Effector memory CD8-positive, alpha-beta T cell (primary cell): ENCODE results near the gene TIFAB.

ENCODE experiments used
- ATAC-seq: fragments of 150-1000 bp; cut with Tn5 transposase; replicated peaks from 2 replicates; pipeline ENCODE4 v1.10.0; 2021; ENCODE audit warnings: mild to moderate bottlenecking, moderate library complexity
- DNase-seq, 3 experiments: peaks; one replicate each; pipeline ENCODE4 v3.0.0; 2021
- H3K27ac Mint-ChIP-seq, 2 donors: one replicate each; pipeline ENCODE4 v1.8.0; 2022; ENCODE audit warnings: mild to moderate bottlenecking in 2 of 2, mixed read lengths in 2 of 2, moderate library complexity in 2 of 2
- H3K27me3 Mint-ChIP-seq, 2 donors: one replicate each; pipeline ENCODE4 v1.8.0; 2022; ENCODE audit warnings: mixed read lengths in 2 of 2
- H3K36me3 Mint-ChIP-seq: one replicate; pipeline ENCODE4 v1.8.0; 2022; ENCODE audit warnings: mild to moderate bottlenecking, moderate library complexity, mixed read lengths; ENCODE audit not compliant: insufficient read depth
- H3K4me1 Mint-ChIP-seq, 2 donors: one replicate each; pipeline ENCODE4 v1.8.0; 2022; ENCODE audit warnings: low read depth in 2 of 2, mixed read lengths in 2 of 2
- H3K4me3 Mint-ChIP-seq, 2 donors: one replicate each; pipeline ENCODE4 v1.8.0; 2022; ENCODE audit warnings: mild to moderate bottlenecking in 2 of 2, mixed read lengths in 2 of 2, moderate library complexity in 2 of 2
- H3K9me3 Mint-ChIP-seq, 2 donors: one replicate each; pipeline ENCODE4 v1.8.0; 2022; ENCODE audit warnings: mixed read lengths in 2 of 2

Gene TIFAB

DNA sequence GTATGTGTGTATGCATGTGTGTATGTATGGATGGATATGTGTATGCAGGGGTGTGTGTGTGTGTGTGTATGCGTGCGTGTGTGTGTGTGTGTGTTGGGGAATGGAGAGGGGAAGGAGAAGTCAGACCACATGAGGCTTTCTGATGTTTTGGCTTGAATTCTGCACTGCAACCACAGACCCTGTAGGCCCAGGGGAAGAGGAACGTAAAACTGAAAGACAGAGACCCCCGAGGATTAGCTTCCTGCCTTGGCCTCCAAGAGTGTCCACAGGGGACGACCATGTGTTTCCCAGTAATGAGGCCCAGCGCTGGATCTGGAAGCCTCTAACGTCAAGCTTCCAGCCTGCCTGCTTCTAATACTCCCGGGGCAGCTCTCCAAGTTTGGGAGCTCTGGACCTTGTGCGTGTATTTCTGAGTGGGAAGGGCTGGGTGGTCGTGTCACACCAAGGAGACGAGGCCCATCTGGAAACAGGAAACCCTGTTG lies 10.8 kb downstream of the TIFAB start:
- Mint-ChIP-seq H3K36me3 (no peaks in the 10 kb centered on the region), H3K4me1 (peaks cover 0 to 3% of the 10 kb centered on the region in 2 donors), H3K27ac (no peak overlapping the region), H3K4me3 (no peak overlapping the region), H3K9me3 (no peaks in the 10 kb centered on the region), H3K27me3 (peaks cover 13 to 67% of the 10 kb centered on the region in 2 donors)
- no peak for DNase-seq
- no peak for ATAC-seq

GRCh38 chr5:135440916-135441315 lies 11.2 kb downstream of the TIFAB start:
- no peak overlapping the region for H3K27ac Mint-ChIP-seq
- ATAC-seq: no peak
- H3K4me1 Mint-ChIP-seq: peaks cover 0 to 3% of the 10 kb centered on the region in 2 donors
- H3K9me3 Mint-ChIP-seq: no peaks in the 10 kb centered on the region
- DNase-seq: no peak
- H3K27me3 Mint-ChIP-seq: peaks cover 8 to 64% of the 10 kb centered on the region in 2 donors
- no peak overlapping the region for H3K4me3 Mint-ChIP-seq
- no peaks in the 10 kb centered on the region for H3K36me3 Mint-ChIP-seq

DNA sequence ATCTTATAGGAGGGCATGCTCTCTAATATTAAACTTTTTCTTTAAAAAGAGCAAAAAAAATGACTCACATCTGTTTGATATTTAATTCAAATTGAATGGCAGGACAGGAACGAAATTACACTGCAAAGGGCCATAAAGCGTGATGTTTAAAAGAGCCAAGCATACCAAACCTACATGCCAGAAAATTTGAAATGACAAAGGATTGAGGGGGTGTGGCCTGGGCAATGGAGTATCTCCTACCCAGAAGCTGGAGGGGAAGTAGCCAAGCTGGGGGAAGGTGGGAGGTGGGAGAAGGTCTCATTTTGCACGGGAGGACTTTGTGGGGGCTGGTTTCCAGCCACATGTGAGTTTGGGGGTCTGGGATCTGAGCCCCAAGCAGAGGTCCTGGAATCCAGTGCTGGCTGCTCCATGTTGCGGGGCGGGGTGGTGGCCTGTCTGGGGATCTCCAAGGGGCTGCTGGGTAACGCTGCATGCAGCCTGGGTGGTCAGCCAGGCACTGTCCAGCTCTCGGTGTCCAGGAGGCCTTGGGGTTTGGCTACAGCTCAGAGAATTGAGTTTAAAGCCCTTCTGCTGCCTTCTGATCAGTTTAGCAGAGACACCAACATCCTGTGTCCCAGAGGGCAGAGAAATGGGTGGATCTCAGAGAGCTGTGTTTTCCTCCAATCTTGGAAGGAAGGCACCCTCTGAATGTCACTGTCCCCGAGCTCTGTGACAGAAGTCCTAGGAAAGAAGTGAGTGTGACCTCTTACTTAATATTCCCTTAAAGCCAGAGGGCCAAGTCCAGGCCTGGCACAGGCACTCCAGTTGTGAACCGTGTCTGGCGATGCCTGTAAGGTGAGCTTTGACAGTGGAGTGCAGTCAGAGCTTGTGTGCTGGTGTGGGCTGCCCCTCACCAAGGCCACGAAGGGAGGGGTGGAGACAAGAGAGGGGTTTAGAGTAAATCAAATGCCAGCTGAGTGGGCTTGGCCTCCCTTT lies 12.6 kb downstream of the TIFAB start:
- H3K36me3 Mint-ChIP-seq: no peaks in the 10 kb centered on the region
- ATAC-seq: no peak
- H3K9me3 Mint-ChIP-seq: no peaks in the 10 kb centered on the region
- no peak overlapping the region for H3K27ac Mint-ChIP-seq
- peaks cover 0 to 3% of the 10 kb centered on the region in 2 donors for H3K4me1 Mint-ChIP-seq
- peaks cover 17 to 75% of the 10 kb centered on the region in 2 donors for H3K27me3 Mint-ChIP-seq
- H3K4me3 Mint-ChIP-seq: no peak overlapping the region
- DNase-seq: no peak

GRCh38 chr5:135438636-135439221 lies 13.4 kb downstream of the TIFAB start:
- peaks cover 18 to 76% of the 10 kb centered on the region in 2 donors for H3K27me3 Mint-ChIP-seq
- no peaks in the 10 kb centered on the region for H3K36me3 Mint-ChIP-seq
- ATAC-seq (no peak), DNase-seq (no peak)
- H3K27ac Mint-ChIP-seq: no peak overlapping the region
- H3K4me3 Mint-ChIP-seq: no peak overlapping the region
- peaks cover 0 to 3% of the 10 kb centered on the region in 2 donors for H3K4me1 Mint-ChIP-seq
- no peaks in the 10 kb centered on the region for H3K9me3 Mint-ChIP-seq

DNA sequence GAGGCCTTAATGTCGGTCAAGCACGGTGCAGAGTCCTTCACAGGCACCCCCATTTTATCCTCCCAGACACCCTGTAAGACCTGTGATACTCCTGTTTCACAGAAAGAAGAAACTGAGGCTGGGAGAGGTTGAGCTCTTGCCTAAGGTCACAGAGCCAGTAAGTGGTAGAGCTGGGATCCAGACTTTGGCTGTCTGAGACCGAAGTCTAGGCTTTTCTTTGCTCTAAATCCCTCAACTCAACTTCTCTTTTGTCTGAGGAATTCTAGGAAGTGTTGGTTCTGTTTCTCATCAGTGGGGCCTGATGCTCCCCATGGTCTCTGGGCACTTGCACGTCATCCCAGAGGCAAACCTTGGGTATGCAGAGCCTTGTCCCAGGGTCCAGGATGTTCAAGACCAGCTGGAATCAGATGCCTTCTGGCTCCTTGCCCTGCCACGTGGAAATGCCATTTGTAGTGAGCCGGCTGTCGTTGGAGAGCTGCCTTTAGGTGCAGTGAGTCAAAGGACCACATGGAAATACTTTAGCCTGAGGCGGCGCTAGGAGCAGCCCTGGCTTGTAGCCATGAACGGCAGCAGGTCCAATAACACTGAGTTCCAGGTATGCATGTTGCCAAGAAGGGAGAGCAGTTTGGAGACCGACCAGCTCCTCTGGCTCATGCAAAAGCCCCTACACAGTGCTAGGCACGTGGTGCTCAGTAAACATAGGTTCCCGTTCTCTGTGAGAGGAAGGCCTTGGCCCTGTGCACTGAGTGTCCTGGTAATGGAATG lies 14.2 kb downstream of the TIFAB start:
- H3K4me1 Mint-ChIP-seq: peaks cover 0 to 3% of the 10 kb centered on the region in 2 donors

GRCh38 chr5:135437422-135437795 lies 14.7 kb downstream of the TIFAB start:
- Mint-ChIP-seq H3K36me3 (no peaks in the 10 kb centered on the region), H3K4me1 (peaks cover 0 to 3% of the 10 kb centered on the region in 2 donors), H3K9me3 (no peaks in the 10 kb centered on the region), H3K27ac (no peak overlapping the region), H3K4me3 (no peak overlapping the region), H3K27me3 (peaks cover 18 to 68% of the 10 kb centered on the region in 2 donors)
- no peak for ATAC-seq
- DNase-seq: no peak

More for the DNA sequence above, 14.2 kb downstream of the TIFAB start:
- ATAC-seq: no peak
- no peak overlapping the region for H3K27ac Mint-ChIP-seq
- DNase-seq: no peak
- peaks cover 18 to 74% of the 10 kb centered on the region in 2 donors for H3K27me3 Mint-ChIP-seq
- no peak overlapping the region for H3K4me3 Mint-ChIP-seq
- H3K36me3 Mint-ChIP-seq: no peaks in the 10 kb centered on the region
- H3K9me3 Mint-ChIP-seq: no peaks in the 10 kb centered on the region

DNA sequence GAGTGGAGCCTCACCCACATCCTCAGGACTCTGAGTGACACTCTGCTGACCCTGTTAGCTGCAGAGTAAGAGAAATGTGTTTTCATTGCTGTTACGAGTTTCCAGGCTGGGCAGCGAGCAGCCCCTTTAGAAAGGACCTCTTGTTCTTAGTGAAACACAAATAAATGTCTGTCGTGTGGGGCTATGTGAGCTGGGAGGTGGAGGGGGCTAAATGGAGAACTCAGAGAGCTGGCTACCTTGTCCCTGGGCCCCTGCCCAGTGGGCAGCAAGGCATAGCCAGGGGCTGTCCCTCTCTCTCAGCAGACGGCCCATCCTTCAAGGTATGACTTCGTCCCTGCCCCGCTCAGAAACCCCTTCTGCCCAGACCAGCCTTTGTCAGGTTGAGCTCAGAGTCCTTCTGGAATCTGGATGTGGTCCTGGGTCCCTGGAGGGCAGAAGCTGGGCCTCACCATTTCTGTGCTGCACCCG lies 15.2 kb downstream of the TIFAB start:
- peaks cover 18 to 64% of the 10 kb centered on the region in 2 donors for H3K27me3 Mint-ChIP-seq
- no peaks in the 10 kb centered on the region for H3K36me3 Mint-ChIP-seq
- DNase-seq (no peak), ATAC-seq (no peak)
- peaks cover 0 to 2% of the 10 kb centered on the region in 2 donors for H3K4me1 Mint-ChIP-seq
- H3K4me3 Mint-ChIP-seq: no peak overlapping the region
- H3K9me3 Mint-ChIP-seq: no peaks in the 10 kb centered on the region
- no peak overlapping the region for H3K27ac Mint-ChIP-seq

DNA sequence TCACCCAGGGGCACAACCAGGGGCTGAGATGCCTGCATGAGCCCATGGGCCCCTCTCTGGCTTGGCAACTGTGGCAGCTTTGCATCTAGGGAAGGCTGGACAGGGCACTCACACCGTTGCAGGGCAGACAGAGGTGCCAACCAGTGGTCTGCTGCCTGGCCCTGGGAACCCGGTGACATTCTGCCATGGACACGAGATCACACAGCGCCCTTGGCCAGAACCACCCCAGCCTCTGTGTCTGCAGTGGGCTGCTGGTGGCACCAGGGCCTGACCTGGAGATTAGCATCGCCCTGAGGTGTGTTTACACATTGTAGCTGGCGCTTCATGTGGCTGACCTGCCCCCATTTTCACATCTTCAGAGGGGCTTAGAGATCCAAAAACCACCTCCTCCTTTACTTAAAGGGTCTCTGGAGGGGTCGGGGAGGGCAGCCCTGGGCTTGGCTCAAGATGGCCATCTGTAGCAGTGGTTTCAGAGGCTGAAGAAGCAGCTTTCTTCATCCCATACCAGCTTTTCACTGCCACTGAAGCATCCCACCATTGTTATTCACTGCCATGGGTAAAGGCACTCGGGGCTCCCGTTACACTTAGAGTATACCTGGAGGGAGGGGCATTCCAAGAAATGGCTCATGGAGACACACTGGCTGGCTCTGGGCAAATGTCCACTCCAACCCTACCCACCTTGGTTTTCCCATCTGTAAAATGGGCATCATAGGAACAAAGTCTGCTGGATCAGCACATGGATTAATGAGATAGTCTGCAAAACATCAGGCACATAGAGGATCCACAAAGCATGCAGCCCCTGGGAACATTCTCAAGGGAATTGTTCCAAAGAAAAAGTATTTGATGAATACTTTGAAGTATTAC lies 16.5 kb downstream of the TIFAB start:
- DNase-seq (no peak), ATAC-seq (no peak)
- no peak overlapping the region for H3K4me3 Mint-ChIP-seq
- no peaks in the 10 kb centered on the region for H3K9me3 Mint-ChIP-seq
- peaks cover 24 to 61% of the 10 kb centered on the region in 2 donors for H3K27me3 Mint-ChIP-seq
- H3K4me1 Mint-ChIP-seq: no peaks in the 10 kb centered on the region
- no peaks in the 10 kb centered on the region for H3K36me3 Mint-ChIP-seq
- H3K27ac Mint-ChIP-seq: no peak overlapping the region

GRCh38 chr5:135434591-135435466 lies 17.3 kb downstream of the TIFAB start:
- H3K9me3 Mint-ChIP-seq: no peaks in the 10 kb centered on the region
- no peak overlapping the region for H3K27ac Mint-ChIP-seq
- no peaks in the 10 kb centered on the region for H3K4me1 Mint-ChIP-seq
- ATAC-seq (no peak), DNase-seq (no peak)
- H3K27me3 Mint-ChIP-seq: peaks cover 33 to 69% of the 10 kb centered on the region in 2 donors
- H3K4me3 Mint-ChIP-seq: no peak overlapping the region
- H3K36me3 Mint-ChIP-seq: no peaks in the 10 kb centered on the region

GRCh38 chr5:135433681-135434426 lies 18.3 kb downstream of the TIFAB start:
- Mint-ChIP-seq H3K9me3 (peaks cover 2 to 6% of the 10 kb centered on the region in 2 donors), H3K4me3 (no peak overlapping the region), H3K4me1 (no peaks in the 10 kb centered on the region), H3K36me3 (no peaks in the 10 kb centered on the region), H3K27ac (no peak overlapping the region), H3K27me3 (peaks cover 42 to 73% of the 10 kb centered on the region in 2 donors)
- DNase-seq: no peak
- ATAC-seq: no peak

GRCh38 chr5:135432113-135432512 lies 20.0 kb downstream of the TIFAB start:
- no peak overlapping the region for H3K4me3 Mint-ChIP-seq

More at GRCh38 chr5:135432113-135432512, 20.0 kb downstream of the TIFAB start:
- Mint-ChIP-seq H3K9me3 (peaks cover 2 to 9% of the 10 kb centered on the region in 2 donors), H3K4me1 (no peaks in the 10 kb centered on the region), H3K27ac (no peak overlapping the region), H3K27me3 (peaks cover 47 to 73% of the 10 kb centered on the region in 2 donors), H3K36me3 (no peaks in the 10 kb centered on the region)
- ATAC-seq: no peak
- DNase-seq: no peak
